Measurements from ENCODE around the gene LRFN5.
A peak's percentile ranks its signal among the peaks of the same experiment; 100 is the strongest.

Gene LRFN5

DNA sequence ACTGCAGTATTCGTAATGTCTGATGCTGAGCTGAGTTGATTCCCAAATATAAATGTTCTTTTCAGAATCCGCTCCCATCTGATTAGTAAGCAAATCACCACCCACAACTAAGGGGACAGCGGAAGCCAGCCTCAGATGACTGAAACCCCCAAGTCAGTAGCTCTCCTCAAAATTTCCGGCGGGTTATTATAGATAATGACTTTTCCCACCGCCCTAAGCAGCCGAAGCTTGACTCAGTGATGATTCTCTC is 469 bp upstream of the LRFN5 start:
- H3K27ac ChIP-seq (ENCODE audit: low read length), result peak overlapping the region; percentile 79
- peaks cover 44% of the 10 kb centered on the region for H3K27me3 ChIP-seq (ENCODE audit: low read depth, low read length)
- peak overlapping the region; percentile 66 to 86 for H3K4me3 ChIP-seq (ENCODE audit: low read depth in 1 of 2, low read length in 2 of 2)

DNA sequence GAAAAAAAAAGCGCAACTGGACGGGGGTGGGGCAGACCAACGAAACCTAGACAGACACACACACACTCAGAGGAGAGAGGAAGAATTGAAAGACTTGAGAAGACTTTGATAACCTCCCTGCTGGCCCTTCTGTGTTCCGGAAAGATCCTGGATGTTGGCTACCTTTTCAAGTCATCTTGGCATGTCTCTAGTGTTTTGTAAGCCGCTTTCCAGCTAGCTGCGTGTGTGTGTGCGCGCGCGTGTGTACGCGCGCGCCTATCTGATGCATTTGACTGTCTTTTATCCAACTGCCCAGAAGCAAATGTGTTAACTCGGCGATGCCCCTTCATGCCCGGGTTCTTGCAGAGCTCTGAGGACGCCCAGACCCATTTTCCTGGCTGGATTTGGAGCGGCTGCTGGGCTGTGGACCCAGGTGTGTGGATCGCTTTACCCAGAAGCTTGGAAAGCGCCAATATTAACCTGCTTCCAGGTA is 664 bp downstream of the LRFN5 start:
- no peaks in the 10 kb centered on the region for H3K9me3 ChIP-seq (ENCODE audit: control insufficient read depth in 1 of 2, low read length in 2 of 2)
- no peak overlapping the region for H3K27ac ChIP-seq (ENCODE audit: low read length)
- peaks cover 0 to 28% of the 10 kb centered on the region in 2 donors for H3K4me1 ChIP-seq (ENCODE audit: control insufficient read depth in 1 of 2, insufficient read depth in 2 of 2, low read length in 2 of 2)
- peaks cover 44% of the 10 kb centered on the region for H3K27me3 ChIP-seq (ENCODE audit: low read depth, low read length)
- no peaks in the 10 kb centered on the region for H3K36me3 ChIP-seq (ENCODE audit: control insufficient read depth in 1 of 2, insufficient read depth in 2 of 2, low read length in 2 of 2)
- peak overlapping the region; percentile 60 to 86 for H3K4me3 ChIP-seq (ENCODE audit: low read depth in 1 of 2, low read length in 2 of 2)

More for the DNA sequence above, 469 bp upstream of the LRFN5 start:
- peaks cover 0 to 28% of the 10 kb centered on the region in 2 donors for H3K4me1 ChIP-seq (ENCODE audit: control insufficient read depth in 1 of 2, insufficient read depth in 2 of 2, low read length in 2 of 2)
- no peaks in the 10 kb centered on the region for H3K9me3 ChIP-seq (ENCODE audit: control insufficient read depth in 1 of 2, low read length in 2 of 2)
- H3K36me3 ChIP-seq (ENCODE audit: control insufficient read depth in 1 of 2, insufficient read depth in 2 of 2, low read length in 2 of 2), result no peaks in the 10 kb centered on the region

DNA sequence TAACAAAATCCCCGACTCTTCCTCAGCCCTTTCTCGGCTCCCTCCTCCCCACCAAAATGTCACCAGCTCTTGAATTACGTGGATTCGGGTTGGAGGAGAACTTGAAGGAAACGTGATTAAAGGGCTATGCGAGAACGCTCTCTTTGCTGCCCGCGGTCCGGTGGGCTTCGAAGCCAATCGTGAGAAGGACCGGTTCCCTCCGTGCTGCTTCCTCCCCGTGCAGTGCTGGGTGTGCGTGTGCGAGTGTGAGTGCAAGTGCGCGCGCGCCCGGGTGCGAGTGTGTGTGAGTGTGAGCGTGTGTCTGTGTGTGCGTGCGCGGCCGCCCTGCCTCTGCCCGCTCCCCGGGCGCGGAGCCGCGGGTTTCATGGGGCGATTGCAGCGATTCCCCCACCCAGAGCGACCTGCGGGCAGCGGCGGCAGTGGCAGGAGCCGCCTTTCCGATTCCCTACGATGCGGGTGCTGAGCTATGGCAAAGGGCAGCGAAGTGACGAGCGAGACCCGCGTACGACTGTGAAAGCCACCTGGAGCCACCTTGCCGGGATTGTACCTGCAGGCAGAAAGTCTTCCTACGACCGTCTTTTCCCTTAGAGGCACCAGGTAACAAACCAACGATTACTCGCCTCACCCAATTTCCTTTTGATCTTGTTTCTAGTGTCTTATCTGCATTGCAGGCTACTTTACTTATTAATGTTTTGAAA is 1.4 kb downstream of the LRFN5 start:
- H3K4me1 ChIP-seq (ENCODE audit: control insufficient read depth in 1 of 2, insufficient read depth in 2 of 2, low read length in 2 of 2), result peaks cover 0 to 28% of the 10 kb centered on the region in 2 donors
- H3K27ac ChIP-seq (ENCODE audit: low read length), result no peak overlapping the region
- peak overlapping the region; percentile 60 to 86 for H3K4me3 ChIP-seq (ENCODE audit: low read depth in 1 of 2, low read length in 2 of 2)
- no peaks in the 10 kb centered on the region for H3K36me3 ChIP-seq (ENCODE audit: control insufficient read depth in 1 of 2, insufficient read depth in 2 of 2, low read length in 2 of 2)
- H3K9me3 ChIP-seq (ENCODE audit: control insufficient read depth in 1 of 2, low read length in 2 of 2), result no peaks in the 10 kb centered on the region
- H3K27me3 ChIP-seq (ENCODE audit: low read depth, low read length), result peaks cover 44% of the 10 kb centered on the region

- H3K4me3 ChIP-seq (ENCODE audit: low read depth in 1 of 2, low read length in 2 of 2), result peak overlapping the region; percentile 47 to 86
- H3K36me3 ChIP-seq (ENCODE audit: control insufficient read depth in 1 of 2, insufficient read depth in 2 of 2, low read length in 2 of 2), result no peaks in the 10 kb centered on the region
- no peak overlapping the region for H3K27ac ChIP-seq (ENCODE audit: low read length)
- H3K9me3 ChIP-seq (ENCODE audit: control insufficient read depth in 1 of 2, low read length in 2 of 2), result no peaks in the 10 kb centered on the region
- peaks cover 44% of the 10 kb centered on the region for H3K27me3 ChIP-seq (ENCODE audit: low read depth, low read length)
- H3K4me1 ChIP-seq (ENCODE audit: control insufficient read depth in 1 of 2, insufficient read depth in 2 of 2, low read length in 2 of 2), result peaks cover 0 to 28% of the 10 kb centered on the region in 2 donors
Observed at GRCh38 chr14:41608681-41609390, 2.2 kb downstream of the LRFN5 start.

GRCh38 chr14:41609704-41610183 is 3.1 kb downstream of the LRFN5 start:
- no peak overlapping the region for H3K27ac ChIP-seq (ENCODE audit: low read length)

DNA sequence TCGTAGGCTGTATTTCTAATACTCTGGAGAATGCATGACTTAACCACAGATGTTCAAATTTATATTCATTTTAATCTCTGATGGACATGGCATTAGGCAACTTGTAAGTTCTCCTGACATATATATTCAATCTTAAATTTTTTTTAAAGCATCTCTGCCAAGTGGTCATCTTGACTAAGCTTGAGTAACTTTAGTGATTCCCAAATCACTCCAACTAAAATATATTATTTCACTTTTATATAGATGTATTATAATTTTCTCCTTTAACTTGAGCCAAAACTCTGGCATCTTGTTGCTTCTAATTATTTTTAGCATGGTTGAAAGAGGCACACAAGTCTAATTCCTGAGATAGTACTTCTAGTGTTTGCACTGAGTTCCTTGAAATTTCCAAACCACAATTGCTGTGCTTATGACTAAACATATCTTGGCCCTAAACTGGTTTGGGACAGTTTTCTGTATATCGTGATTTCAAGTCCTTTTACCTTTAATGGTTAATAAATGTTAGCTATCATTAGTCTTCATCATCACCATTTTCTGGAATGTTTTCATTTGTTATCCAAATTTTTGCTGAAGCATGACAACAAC is 8.4 kb downstream of the LRFN5 start:
- no peaks in the 10 kb centered on the region for H3K36me3 ChIP-seq (ENCODE audit: control insufficient read depth in 1 of 2, insufficient read depth in 2 of 2, low read length in 2 of 2)
- no peak overlapping the region for H3K4me3 ChIP-seq (ENCODE audit: low read depth in 1 of 2, low read length in 2 of 2)
- H3K27me3 ChIP-seq (ENCODE audit: low read depth, low read length), result no peaks in the 10 kb centered on the region
- no peaks in the 10 kb centered on the region for H3K9me3 ChIP-seq (ENCODE audit: control insufficient read depth in 1 of 2, low read length in 2 of 2)
- H3K27ac ChIP-seq (ENCODE audit: low read length), result no peak overlapping the region
- no peaks in the 10 kb centered on the region for H3K4me1 ChIP-seq (ENCODE audit: control insufficient read depth in 1 of 2, insufficient read depth in 2 of 2, low read length in 2 of 2)

More at GRCh38 chr14:41609704-41610183, 3.1 kb downstream of the LRFN5 start:
- Histone ChIP-seq H3K4me1 (ENCODE audit: control insufficient read depth in 1 of 2, insufficient read depth in 2 of 2, low read length in 2 of 2) (peaks cover 0 to 28% of the 10 kb centered on the region in 2 donors), H3K4me3 (ENCODE audit: low read depth in 1 of 2, low read length in 2 of 2) (peak overlapping the region; percentile 47 to 86), H3K27me3 (ENCODE audit: low read depth, low read length) (peaks cover 39% of the 10 kb centered on the region), H3K9me3 (ENCODE audit: control insufficient read depth in 1 of 2, low read length in 2 of 2) (no peaks in the 10 kb centered on the region), H3K36me3 (ENCODE audit: control insufficient read depth in 1 of 2, insufficient read depth in 2 of 2, low read length in 2 of 2) (no peaks in the 10 kb centered on the region)

DNA sequence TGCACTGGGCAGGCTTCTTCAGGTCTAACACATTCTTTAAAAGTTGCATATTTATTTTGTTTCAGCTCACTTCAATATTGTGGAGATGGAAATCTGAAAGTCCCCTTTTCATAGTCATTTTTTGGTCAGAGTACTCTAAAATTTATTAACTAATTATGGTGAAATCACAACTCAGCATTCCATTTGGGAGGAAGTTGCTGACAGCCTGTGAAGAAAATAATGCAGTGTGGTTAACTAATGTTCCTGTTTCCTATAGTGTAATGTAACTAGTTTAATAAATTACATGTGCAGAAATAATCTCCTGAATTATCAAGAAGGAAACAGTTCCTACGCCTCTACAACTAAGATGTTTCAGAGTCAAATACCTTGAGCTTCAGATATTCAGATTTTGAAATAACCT is 17.1 kb downstream of the LRFN5 start:
- Histone ChIP-seq H3K27me3 (ENCODE audit: low read depth, low read length) (no peaks in the 10 kb centered on the region), H3K4me3 (ENCODE audit: low read depth in 1 of 2, low read length in 2 of 2) (no peak overlapping the region)

GRCh38 chr14:41629876-41630275 is 23.2 kb downstream of the LRFN5 start:
- H3K4me1 ChIP-seq (ENCODE audit: control insufficient read depth in 1 of 2, insufficient read depth in 2 of 2, low read length in 2 of 2), result no peaks in the 10 kb centered on the region
- no peak overlapping the region for H3K4me3 ChIP-seq (ENCODE audit: low read depth in 1 of 2, low read length in 2 of 2)

More for the DNA sequence above, 17.1 kb downstream of the LRFN5 start:
- Histone ChIP-seq H3K27ac (ENCODE audit: low read length) (no peak overlapping the region), H3K9me3 (ENCODE audit: control insufficient read depth in 1 of 2, low read length in 2 of 2) (no peaks in the 10 kb centered on the region), H3K36me3 (ENCODE audit: control insufficient read depth in 1 of 2, insufficient read depth in 2 of 2, low read length in 2 of 2) (no peaks in the 10 kb centered on the region), H3K4me1 (ENCODE audit: control insufficient read depth in 1 of 2, insufficient read depth in 2 of 2, low read length in 2 of 2) (no peaks in the 10 kb centered on the region)

GRCh38 chr14:41634286-41634685 is 27.6 kb downstream of the LRFN5 start:
- Histone ChIP-seq H3K4me3 (ENCODE audit: low read depth in 1 of 2, low read length in 2 of 2) (no peak overlapping the region), H3K36me3 (ENCODE audit: control insufficient read depth in 1 of 2, insufficient read depth in 2 of 2, low read length in 2 of 2) (no peaks in the 10 kb centered on the region), H3K4me1 (ENCODE audit: control insufficient read depth in 1 of 2, insufficient read depth in 2 of 2, low read length in 2 of 2) (no peaks in the 10 kb centered on the region), H3K27ac (ENCODE audit: low read length) (no peak overlapping the region), H3K9me3 (ENCODE audit: control insufficient read depth in 1 of 2, low read length in 2 of 2) (no peaks in the 10 kb centered on the region), H3K27me3 (ENCODE audit: low read depth, low read length) (no peaks in the 10 kb centered on the region)

More at GRCh38 chr14:41629876-41630275, 23.2 kb downstream of the LRFN5 start:
- no peaks in the 10 kb centered on the region for H3K36me3 ChIP-seq (ENCODE audit: control insufficient read depth in 1 of 2, insufficient read depth in 2 of 2, low read length in 2 of 2)
- H3K9me3 ChIP-seq (ENCODE audit: control insufficient read depth in 1 of 2, low read length in 2 of 2), result no peaks in the 10 kb centered on the region
- no peaks in the 10 kb centered on the region for H3K27me3 ChIP-seq (ENCODE audit: low read depth, low read length)
- no peak overlapping the region for H3K27ac ChIP-seq (ENCODE audit: low read length)

- H3K9me3 ChIP-seq (ENCODE audit: control insufficient read depth in 1 of 2, low read length in 2 of 2), result no peaks in the 10 kb centered on the region
- no peak overlapping the region for H3K4me3 ChIP-seq (ENCODE audit: low read depth in 1 of 2, low read length in 2 of 2)
- H3K27me3 ChIP-seq (ENCODE audit: low read depth, low read length), result no peaks in the 10 kb centered on the region
- H3K36me3 ChIP-seq (ENCODE audit: control insufficient read depth in 1 of 2, insufficient read depth in 2 of 2, low read length in 2 of 2), result no peaks in the 10 kb centered on the region
- H3K27ac ChIP-seq (ENCODE audit: low read length), result no peak overlapping the region
- H3K4me1 ChIP-seq (ENCODE audit: control insufficient read depth in 1 of 2, insufficient read depth in 2 of 2, low read length in 2 of 2), result no peaks in the 10 kb centered on the region
Observed at GRCh38 chr14:41636492-41637392, 30.1 kb downstream of the LRFN5 start.

DNA sequence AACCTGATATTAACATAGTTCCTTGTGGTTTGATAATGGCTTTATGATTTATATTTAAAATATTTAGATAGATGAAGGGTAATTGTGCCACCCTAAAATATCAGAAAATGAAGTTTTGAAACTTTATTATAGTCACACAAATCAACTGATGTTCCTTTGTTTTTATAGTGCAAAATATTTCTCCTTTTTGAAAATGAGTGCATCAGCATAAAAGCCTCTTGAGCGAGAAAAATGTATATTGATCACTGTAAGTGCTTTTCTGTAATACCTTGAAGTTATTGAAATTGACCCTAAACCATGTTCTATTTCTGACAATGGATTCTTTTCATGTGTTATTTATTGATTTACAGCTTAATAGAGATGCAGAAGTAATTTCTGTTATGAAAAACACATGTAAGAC is 35.0 kb downstream of the LRFN5 start:
- H3K27me3 ChIP-seq (ENCODE audit: low read depth, low read length), result no peaks in the 10 kb centered on the region
- no peaks in the 10 kb centered on the region for H3K9me3 ChIP-seq (ENCODE audit: control insufficient read depth in 1 of 2, low read length in 2 of 2)
- no peaks in the 10 kb centered on the region for H3K4me1 ChIP-seq (ENCODE audit: control insufficient read depth in 1 of 2, insufficient read depth in 2 of 2, low read length in 2 of 2)
- no peak overlapping the region for H3K4me3 ChIP-seq (ENCODE audit: low read depth in 1 of 2, low read length in 2 of 2)
- no peak overlapping the region for H3K27ac ChIP-seq (ENCODE audit: low read length)
- no peaks in the 10 kb centered on the region for H3K36me3 ChIP-seq (ENCODE audit: control insufficient read depth in 1 of 2, insufficient read depth in 2 of 2, low read length in 2 of 2)

Data from muscle layer of duodenum (tissue), 2 donors.